ENCODE data around the gene NDUFS7. TPM values are rescaled to one million over a fixed set of nuclear protein-coding genes. Genes with fewer than 3 reads are reported as not detected.

Gene NDUFS7
- total and polyA plus RNA-seq, 2 donors from 2014 or later: 85.5 to 265 TPM

GRCh38 chr19:1410789-1411188 lies 27.1 kb downstream of the NDUFS7 start:
- no peak for FAIRE-seq
- no peak for DNase-seq
- H3K4me3 ChIP-seq (ENCODE audit: low read length in 3 of 3): peak overlapping the region in 1 of 3 donors; percentile 79
- H3K27me3 ChIP-seq (ENCODE audit: control insufficient read depth, insufficient read depth, low read length): no peaks in the 10 kb centered on the region
- no peak for TF ChIP-seq CTCF (IDR thresholded peaks at IDR 0.05; ENCODE audit: borderline replicate concordance, extremely low read depth, insufficient read depth)
- H3K4me1 ChIP-seq (ENCODE audit: control insufficient read depth in 2 of 3, insufficient read depth in 2 of 3, low read depth in 1 of 3, low read length in 3 of 3): peaks cover 0 to 62% (median 40%) of the 10 kb centered on the region in 3 donors
- no peaks in the 10 kb centered on the region for H3K36me3 ChIP-seq (ENCODE audit: control insufficient read depth in 2 of 3, insufficient read depth in 3 of 3, low read length in 3 of 3)
- no peaks in the 10 kb centered on the region for H3K9me3 ChIP-seq (ENCODE audit: control insufficient read depth in 2 of 3, insufficient read depth in 1 of 3, low read length in 3 of 3)
- peak overlapping the region; percentile 1 to 60 for H3K27ac ChIP-seq (ENCODE audit: low read depth in 2 of 2, low read length in 2 of 2)
- intact Hi-C loops (cut with DNase I): no loop called here
- peak overlapping the region in 1 of 3 donors; percentile 61 for H3K9ac ChIP-seq (ENCODE audit: low read length in 3 of 3)

- intact Hi-C loops (cut with DNase I): no loop called here
- no peaks in the 10 kb centered on the region for H3K9me3 ChIP-seq (ENCODE audit: control insufficient read depth in 2 of 3, insufficient read depth in 1 of 3, low read length in 3 of 3)
- FAIRE-seq (no peak), DNase-seq (peak in 1 of 5 donors; percentile 85)
- no peaks in the 10 kb centered on the region for H3K27me3 ChIP-seq (ENCODE audit: control insufficient read depth, insufficient read depth, low read length)
- H3K9ac ChIP-seq (ENCODE audit: low read length in 3 of 3): peak overlapping the region in 1 of 3 donors; percentile 1
- peak overlapping the region; percentile 48 to 60 for H3K27ac ChIP-seq (ENCODE audit: low read depth in 2 of 2, low read length in 2 of 2)
- H3K36me3 ChIP-seq (ENCODE audit: control insufficient read depth in 2 of 3, insufficient read depth in 3 of 3, low read length in 3 of 3): no peaks in the 10 kb centered on the region
- TF ChIP-seq CTCF (IDR thresholded peaks at IDR 0.05; ENCODE audit: borderline replicate concordance, extremely low read depth, insufficient read depth): no peak
- peaks cover 3 to 68% (median 48%) of the 10 kb centered on the region in 3 donors for H3K4me1 ChIP-seq (ENCODE audit: control insufficient read depth in 2 of 3, insufficient read depth in 2 of 3, low read depth in 1 of 3, low read length in 3 of 3)
- no peak overlapping the region for H3K4me3 ChIP-seq (ENCODE audit: low read length in 3 of 3)
These were observed 27.8 kb downstream of the NDUFS7 start for GRCh38 chr19:1411255-1412191.

- Histone ChIP-seq H3K36me3 (ENCODE audit: control insufficient read depth in 2 of 3, insufficient read depth in 3 of 3, low read length in 3 of 3) (no peaks in the 10 kb centered on the region), H3K4me3 (ENCODE audit: low read length in 3 of 3) (no peak overlapping the region), H3K27ac (ENCODE audit: low read depth in 2 of 2, low read length in 2 of 2) (peak overlapping the region in 1 of 2 donors; percentile 48), H3K9ac (ENCODE audit: low read length in 3 of 3) (peak overlapping the region in 1 of 3 donors; percentile 26), H3K9me3 (ENCODE audit: control insufficient read depth in 2 of 3, insufficient read depth in 1 of 3, low read length in 3 of 3) (no peaks in the 10 kb centered on the region), H3K4me1 (ENCODE audit: control insufficient read depth in 2 of 3, insufficient read depth in 2 of 3, low read depth in 1 of 3, low read length in 3 of 3) (peaks cover 3 to 75% (median 57%) of the 10 kb centered on the region in 3 donors), H3K27me3 (ENCODE audit: control insufficient read depth, insufficient read depth, low read length) (no peaks in the 10 kb centered on the region)
- FAIRE-seq (no peak), DNase-seq (no peak)
- no peak for TF ChIP-seq CTCF (IDR thresholded peaks at IDR 0.05; ENCODE audit: borderline replicate concordance, extremely low read depth, insufficient read depth)
- intact Hi-C loops (cut with DNase I): no loop called here
These were observed 28.7 kb downstream of the NDUFS7 start for GRCh38 chr19:1412323-1412923.

Measured in kidney (tissue), 14 donors.